ENCODE measurements around the gene GOSR2.

DNA sequence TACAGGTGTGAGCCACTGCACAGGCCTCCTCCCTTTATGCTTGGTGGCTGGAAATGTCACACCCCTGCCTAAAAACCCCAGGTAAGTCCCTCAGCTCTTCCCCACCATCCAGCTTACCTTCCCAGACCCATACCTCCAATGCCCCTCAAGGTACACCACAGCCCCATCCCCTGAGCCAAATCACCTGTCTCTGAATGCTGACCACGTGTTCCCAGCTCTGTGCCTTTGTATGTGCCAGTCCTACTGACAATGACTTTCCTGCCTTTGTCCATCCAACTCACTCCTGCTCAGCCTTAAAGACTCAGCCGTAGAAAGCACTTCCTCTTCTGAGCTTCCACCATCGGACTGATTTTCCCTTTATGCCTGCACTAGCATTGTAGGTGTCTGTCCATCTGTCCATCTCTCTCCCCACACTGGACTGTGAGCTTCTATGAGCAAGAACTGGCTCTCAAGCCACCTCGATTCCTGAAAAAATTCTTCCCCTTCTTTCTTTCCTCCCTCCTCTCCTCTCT lies 30.7 kb upstream of the GOSR2 start:
- TF ChIP-seq EGR1 (IDR thresholded peaks at IDR 0.05; ENCODE audit: borderline replicate concordance, low read depth, low read length): no peak
- TF ChIP-seq, protein P1, sequence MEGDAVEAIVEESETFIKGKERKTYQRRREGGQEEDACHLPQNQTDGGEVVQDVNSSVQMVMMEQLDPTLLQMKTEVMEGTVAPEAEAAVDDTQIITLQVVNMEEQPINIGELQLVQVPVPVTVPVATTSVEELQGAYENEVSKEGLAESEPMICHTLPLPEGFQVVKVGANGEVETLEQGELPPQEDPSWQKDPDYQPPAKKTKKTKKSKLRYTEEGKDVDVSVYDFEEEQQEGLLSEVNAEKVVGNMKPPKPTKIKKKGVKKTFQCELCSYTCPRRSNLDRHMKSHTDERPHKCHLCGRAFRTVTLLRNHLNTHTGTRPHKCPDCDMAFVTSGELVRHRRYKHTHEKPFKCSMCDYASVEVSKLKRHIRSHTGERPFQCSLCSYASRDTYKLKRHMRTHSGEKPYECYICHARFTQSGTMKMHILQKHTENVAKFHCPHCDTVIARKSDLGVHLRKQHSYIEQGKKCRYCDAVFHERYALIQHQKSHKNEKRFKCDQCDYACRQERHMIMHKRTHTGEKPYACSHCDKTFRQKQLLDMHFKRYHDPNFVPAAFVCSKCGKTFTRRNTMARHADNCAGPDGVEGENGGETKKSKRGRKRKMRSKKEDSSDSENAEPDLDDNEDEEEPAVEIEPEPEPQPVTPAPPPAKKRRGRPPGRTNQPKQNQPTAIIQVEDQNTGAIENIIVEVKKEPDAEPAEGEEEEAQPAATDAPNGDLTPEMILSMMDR (IDR thresholded peaks at IDR 0.05; ENCODE audit: control extremely low read depth in 1 of 3, insufficient read depth in 1 of 3, low read depth in 1 of 3, low read length in 3 of 3): no peak
- no peak for TF ChIP-seq TEAD4 (IDR thresholded peaks at IDR 0.05; ENCODE audit: low read depth, low read length)
- no peak for TF ChIP-seq TCF12 (IDR thresholded peaks at IDR 0.05; ENCODE audit: low read depth, low read length)
- no peak for TF ChIP-seq NRF1 (IDR thresholded peaks at IDR 0.05; ENCODE audit: low read depth, low read length)
- TF ChIP-seq KDM1A (IDR thresholded peaks at IDR 0.05; ENCODE audit: borderline replicate concordance, low read length): no peak
- TF ChIP-seq GABPA (IDR thresholded peaks at IDR 0.05; ENCODE audit: borderline replicate concordance, insufficient read depth, low read length): no peak
